Fibroblast of skin of abdomen (primary cell): ENCODE measurements around the gene TICAM1.
A peak's percentile ranks its signal among the peaks of the same experiment; 100 is the strongest.
"Not testable (repeated sequence)": the region's sequence is repeated elsewhere in the genome, so short reads cannot be mapped to it uniquely, and the experiment has no call there.

Experiments
- DNase-seq: peaks from one replicate; pipeline ENCODE4 v3.0.0-alpha.2; 2013

Gene TICAM1

DNA sequence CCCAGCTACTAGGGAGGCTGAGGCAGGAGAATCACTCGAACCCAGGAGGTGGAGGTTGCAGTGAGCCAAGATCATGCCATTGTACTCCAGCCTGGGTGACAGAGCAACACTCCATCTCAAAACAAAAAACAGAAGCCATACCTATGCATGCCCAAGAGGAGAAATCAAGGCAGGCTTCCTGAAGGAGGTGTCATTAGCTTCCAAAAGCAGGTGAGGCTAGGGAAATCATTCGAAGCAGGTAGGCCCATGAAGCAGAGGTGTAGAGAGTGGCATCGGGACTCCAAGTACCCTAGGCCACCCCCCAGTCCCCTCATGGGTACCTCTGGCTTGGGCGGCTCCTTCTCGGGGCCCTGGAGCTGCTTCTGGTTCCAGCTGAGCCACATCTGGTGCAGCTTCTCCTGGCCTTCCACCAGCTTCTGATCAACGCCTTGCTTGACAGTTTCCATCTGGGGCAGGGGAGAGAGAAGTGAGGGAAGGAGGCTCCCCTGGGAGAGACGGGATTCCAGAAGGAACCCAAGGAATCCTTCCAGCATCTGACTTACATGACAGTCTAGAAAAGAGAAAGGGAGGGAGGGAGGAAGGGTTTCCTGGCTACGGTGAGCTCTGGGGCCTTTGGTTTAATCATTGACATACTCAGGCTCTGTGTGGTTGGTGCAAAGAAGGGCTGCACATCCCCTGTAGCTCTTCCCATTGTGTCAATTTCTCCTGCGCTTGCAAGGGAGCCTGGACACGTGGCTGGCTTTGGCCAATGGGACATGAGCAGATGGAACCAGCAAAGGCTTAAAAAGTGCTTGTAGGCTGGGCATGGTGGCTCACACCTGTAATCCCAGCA is 13.1 kb upstream of the TICAM1 start:
- DNase-seq: peak; percentile 85

DNA sequence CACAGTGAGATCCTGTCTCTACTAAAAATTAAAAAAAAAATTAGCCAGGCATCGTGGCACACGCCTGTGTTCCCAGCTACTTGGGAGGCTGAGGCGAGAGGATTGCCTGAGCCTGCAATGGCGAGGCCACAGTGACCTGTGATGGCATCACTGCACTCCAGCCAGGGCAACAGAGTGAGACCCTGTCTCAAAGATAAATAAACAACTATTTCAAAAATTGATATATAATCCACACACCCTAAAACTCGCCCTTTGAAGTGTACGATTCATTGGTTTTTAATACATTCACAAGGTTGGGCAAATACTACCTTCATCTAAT is 12.1 kb upstream of the TICAM1 start:
- DNase-seq: no peak

DNA sequence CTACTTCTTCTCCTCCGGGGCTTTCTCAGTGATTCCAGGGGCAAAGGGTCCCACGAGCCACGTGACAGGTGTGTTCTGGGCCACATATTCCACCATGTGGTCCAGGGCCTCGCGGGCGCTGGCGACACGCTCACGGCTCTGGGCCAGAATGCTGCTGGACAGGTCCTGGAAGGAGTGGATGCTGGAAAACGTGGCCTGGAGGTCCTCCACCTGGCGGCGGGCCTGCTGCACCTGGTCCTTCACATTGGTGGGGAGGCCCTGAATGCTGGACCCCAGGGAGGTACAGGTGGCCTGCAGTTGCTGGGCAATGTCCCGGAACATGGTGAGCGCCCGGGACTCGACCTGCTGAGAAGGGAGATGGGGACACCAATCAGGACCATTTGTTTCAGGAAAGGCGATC is 7.7 kb upstream of the TICAM1 start:
- no peak for DNase-seq

GRCh38 chr19:4832776-4833175 is 1.3 kb upstream of the TICAM1 start:
- DNase-seq: no peak

DNA sequence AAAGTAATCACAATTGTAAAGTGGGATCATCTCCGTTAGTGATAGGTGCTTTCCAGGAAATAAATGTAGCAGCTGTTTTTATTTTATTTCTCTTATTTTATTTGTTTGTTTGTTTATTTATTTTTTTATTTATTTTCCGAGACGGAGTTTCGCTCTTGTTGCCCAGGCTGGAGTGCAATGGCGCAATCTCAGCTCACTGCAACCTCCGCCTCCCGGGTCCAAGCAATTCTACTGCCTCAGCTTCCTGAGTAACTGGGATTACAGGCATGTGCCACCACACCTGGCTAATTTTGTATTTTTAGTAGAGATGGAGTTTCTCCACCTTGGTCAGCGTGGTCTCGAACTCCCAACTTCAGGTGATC is 448 bp upstream of the TICAM1 start:
- DNase-seq: not testable (repeated sequence)

DNA sequence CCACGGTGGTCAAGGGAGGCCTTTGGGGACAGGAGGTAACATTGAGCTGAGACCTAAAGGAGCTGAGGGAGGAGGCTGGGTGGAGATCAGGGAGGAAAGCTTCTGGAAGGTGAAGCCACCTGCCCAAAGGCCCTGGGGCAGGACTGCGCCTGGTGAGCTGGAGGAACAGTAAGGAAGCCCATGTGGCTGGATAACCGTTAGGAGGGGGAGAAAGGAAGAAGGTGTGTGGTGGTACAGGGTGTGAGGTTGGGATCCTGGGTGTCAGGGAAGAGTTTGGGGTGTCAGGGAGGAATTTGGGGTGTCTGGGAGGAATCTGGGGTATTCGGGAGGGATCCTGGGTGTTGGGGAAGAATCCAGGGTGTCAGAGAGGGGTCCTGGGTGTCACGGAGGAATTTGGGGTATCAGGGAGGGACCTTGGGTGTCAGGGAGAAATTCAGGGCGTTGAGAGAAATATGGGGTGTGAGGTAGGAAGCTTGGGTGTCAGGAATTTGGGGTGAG is 695 bp downstream of the TICAM1 start:
- no peak for DNase-seq

DNA sequence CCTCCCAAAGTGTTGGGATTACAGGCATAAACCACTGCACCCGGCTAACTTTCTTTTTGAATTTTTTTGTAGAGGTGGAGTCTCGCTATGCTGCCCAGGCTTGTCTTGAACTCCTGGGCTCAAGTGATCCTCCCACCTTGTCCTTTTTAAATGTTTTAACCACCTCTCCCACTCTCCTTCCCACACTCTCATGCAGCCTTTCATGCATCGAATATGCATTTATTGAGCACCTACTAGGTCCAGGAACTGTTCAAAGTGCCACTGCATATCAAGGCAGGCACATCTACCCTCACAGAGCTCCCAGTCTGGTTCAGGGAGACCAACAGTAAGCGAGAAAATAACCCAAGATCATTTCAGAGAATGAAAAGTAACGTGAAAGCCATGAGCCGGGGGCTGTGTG is 1.2 kb downstream of the TICAM1 start:
- DNase-seq: no peak

- DNase-seq: no peak
Observed at GRCh38 chr19:4829001-4829712, 2.4 kb downstream of the TICAM1 start.

DNA sequence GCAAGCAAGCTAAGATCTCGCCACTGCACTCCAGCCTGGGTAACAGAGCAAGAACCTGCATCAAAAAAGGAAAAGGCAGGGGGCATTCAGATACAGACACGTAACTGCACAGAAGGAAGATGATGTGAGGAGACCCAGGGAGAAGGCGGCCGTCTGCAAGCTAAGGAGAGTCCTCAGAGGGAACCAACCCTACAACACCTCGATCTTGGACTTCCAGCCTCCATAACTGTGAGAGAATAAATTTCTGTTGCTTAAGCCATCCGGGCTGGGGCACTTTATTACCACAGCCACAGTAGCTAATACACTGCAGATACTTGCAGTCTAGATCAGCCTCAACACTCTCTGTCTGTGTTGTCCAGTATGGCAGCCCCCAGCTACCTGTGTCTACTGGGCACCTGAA is 7.9 kb downstream of the TICAM1 start:
- no peak for DNase-seq

DNA sequence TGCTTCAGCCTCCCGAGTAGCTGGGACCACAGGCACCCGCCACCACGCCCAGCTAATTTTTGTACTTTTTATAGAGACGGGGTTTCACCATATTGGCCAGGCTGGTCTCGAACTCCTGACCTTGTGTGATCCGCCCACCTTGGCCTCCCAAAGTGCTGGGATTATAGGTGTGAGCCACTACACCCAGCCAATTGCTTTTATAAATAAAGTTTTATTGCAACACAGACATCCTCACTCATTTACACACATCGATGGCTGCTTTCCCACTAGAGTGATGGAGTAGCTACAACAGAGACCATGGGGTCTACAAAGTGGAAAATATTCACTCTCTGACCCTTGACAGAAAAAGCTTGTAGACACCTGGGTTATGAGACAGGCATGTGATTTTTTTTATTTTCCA is 9.2 kb downstream of the TICAM1 start:
- DNase-seq: not testable (repeated sequence)

- no peak for DNase-seq
Observed at GRCh38 chr19:4821265-4821664, 10.2 kb downstream of the TICAM1 start.

- no peak for DNase-seq
Observed at GRCh38 chr19:4817467-4818277, 13.8 kb downstream of the TICAM1 start.

GRCh38 chr19:4816950-4817278 is 14.6 kb downstream of the TICAM1 start:
- DNase-seq: no peak

DNA sequence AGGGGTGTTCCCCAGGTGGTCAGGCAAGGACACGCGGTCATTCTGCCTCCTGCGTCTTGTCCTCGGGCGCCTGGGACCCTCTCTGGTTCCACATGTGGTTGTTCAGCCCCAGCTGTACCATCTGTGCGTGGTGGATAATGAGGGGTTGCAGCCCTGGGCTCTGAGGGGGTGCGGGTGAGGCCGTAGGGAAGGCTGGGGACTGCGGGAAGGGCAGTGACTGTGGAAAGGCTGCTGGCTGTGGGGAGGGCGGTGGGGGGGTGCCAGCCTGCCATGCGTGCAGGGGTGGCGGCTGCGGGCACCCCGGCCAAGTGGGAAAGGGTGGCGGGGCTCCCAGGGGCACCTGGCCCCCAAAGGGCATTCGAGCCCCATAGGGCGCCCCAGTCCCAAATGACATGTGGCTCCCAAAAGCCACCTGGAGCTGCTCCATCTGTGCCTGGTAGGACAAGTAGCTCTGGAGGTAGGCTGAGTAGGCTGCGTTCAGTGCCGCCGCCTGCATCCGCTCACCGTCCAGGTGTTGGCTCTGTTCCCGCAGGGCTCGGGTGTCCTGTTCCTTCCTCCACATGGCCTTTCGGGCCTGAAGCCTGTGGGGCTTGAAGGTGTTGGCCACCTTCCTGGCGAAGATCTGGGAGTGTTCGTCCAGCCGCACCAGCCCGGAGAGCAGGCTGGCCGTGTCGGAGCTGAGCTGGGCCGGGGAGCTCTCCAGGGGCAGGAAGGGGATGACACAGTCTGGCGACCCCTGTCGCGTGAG is 15.1 kb downstream of the TICAM1 start:
- DNase-seq: no peak

- peak; percentile 95 for DNase-seq
Observed at GRCh38 chr19:4815426-4816201, 15.9 kb downstream of the TICAM1 start.

DNA sequence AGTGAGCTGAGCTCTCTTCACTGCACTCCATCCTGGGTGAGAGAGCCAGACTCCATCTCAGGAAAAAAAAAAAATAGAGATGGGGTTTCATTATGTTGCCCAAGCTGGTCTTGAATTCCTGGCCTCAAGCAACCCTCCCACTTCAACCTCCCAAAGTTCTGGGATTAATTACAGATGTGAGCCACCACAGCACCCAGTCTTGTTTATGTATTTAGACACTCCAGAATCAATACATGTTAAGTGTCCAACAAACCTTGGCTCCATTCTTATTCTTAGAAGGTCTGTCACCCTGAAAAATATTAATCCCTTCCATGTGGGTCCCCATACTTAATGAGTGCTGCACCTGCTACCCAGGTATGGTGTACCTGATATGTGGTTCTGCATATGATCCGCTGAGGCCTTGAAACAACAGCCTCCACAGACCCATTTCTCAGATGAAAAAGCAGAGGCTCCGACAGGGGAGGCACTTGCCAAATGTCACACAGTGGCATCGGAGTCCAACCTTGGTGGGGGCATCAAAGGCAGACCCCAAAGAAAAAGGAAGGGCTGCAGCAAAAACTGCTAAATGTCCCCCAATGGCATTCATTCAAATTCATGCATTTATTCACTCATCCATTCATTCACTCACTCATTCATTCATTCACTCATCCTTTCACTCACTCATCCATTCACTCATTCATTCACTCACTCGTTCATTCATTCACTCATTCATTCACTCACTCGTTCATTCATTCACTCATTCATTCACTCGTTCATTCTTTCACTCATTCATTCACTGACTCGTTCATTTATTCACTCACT is 16.7 kb downstream of the TICAM1 start:
- peak; percentile 85 for DNase-seq

DNA sequence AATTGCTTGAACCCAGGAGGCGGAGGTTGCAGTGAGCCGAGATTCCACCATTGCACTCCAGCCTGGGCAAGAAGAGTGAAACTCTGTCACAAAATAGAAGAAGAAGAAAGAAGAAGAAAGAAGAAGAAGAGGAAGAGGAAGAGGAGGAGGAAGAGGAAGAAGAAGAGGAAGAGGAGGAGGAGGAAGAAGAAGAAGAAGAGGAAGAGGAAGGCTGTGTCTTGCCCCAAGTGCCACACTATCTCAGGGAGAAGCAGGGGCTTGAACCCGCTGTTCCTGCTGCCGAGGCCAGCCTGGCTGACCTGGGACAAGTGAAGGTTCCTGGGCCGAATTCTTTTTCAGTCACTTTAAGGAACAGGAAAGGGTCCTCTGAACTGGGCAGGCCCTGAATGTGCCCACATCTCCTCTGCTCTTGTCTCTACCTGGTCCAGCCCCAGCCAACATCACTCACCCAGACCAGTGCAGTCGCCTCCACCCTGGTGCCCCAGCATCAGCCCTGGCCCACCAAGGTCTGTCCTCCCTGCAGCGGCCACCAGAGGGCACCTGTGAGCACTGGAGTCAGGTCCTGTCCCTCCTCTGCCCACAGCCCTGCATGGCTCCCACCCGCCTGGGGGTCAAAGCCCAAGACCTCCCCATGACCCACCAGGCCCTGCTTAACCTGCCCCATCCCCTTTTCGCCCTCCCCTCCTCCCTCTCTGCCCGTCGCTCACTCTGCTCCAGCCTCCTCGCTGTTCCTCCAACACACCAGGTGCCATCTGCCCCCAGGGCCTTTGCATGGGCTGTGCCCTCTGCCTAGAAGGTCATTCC is 20.0 kb downstream of the TICAM1 start:
- DNase-seq: peak; percentile 55

DNA sequence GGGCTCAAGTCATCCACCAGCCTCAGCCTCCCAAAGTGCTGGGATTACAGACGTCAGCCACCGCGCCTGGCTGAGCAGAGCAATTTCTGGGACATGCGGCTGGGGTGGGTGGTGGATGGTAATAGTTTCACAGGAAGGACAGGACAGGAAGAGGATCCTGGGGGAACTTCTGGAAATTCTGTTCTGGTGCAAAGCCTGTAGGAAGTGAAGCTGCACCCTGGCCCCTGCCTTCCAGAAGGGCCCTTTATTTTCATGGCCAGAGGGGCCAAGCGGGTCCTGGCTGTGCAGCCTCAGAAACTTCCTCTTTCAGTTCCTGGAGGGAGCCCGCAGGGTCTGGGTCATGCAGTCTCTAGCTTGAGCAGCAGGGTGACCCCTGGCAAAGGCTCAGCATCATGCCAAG is 24.3 kb downstream of the TICAM1 start:
- DNase-seq: no peak

GRCh38 chr19:4806384-4806783 is 25.1 kb downstream of the TICAM1 start:
- no peak for DNase-seq

DNA sequence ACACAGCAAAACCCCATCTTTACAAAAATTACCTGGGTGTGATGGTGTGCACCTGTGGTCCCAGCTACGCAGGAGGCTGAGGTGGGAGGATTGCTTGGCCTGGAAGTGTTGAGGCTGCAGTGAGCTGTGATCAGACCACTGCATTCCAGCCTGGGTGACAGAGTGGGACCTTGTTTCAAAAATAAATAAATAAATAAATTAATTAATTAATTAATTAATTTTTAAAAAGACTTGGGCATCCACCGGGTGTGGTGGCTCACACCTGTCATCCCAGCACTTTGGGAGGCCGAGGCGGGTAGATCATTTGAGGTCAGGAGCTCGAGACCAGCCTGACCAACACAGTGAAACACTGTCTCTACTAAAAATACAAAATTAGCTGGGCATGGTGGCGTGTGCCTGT is 26.4 kb downstream of the TICAM1 start:
- not testable (repeated sequence) for DNase-seq
